ENCODE measurements around the gene SLC2A2.

The SLC2A2 gene

GRCh38 chr3:170949211-170949610 lies 77.3 kb downstream of the SLC2A2 start:
- TF ChIP-seq, protein P1, sequence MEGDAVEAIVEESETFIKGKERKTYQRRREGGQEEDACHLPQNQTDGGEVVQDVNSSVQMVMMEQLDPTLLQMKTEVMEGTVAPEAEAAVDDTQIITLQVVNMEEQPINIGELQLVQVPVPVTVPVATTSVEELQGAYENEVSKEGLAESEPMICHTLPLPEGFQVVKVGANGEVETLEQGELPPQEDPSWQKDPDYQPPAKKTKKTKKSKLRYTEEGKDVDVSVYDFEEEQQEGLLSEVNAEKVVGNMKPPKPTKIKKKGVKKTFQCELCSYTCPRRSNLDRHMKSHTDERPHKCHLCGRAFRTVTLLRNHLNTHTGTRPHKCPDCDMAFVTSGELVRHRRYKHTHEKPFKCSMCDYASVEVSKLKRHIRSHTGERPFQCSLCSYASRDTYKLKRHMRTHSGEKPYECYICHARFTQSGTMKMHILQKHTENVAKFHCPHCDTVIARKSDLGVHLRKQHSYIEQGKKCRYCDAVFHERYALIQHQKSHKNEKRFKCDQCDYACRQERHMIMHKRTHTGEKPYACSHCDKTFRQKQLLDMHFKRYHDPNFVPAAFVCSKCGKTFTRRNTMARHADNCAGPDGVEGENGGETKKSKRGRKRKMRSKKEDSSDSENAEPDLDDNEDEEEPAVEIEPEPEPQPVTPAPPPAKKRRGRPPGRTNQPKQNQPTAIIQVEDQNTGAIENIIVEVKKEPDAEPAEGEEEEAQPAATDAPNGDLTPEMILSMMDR (IDR thresholded peaks at IDR 0.05; ENCODE audit: insufficient read depth, low read length, missing control alignments) = no peak
- DNase-seq (ENCODE audit: low read depth, low spot score) = no peak
- H3K4me3 ChIP-seq (ENCODE audit: low read depth, low read length) = no peak overlapping the region
- CTCF ChIA-PET = no interaction called here
- POLR2A ChIA-PET = no interaction called here

GRCh38 chr3:170947018-170947769 lies 79.3 kb downstream of the SLC2A2 start:
- no peak overlapping the region for H3K4me3 ChIP-seq (ENCODE audit: low read depth, low read length)
- no peak for DNase-seq (ENCODE audit: low read depth, low spot score)
- ChIA-PET POLR2A (no interaction called here), CTCF (no interaction called here)
- TF ChIP-seq, protein P1 (IDR thresholded peaks at IDR 0.05; ENCODE audit: insufficient read depth, low read length, missing control alignments) = no peak

All from AG04449 (cell line).